Kasumi-1 (cell line): ENCODE results near the gene SLC25A42.
"Not testable (repeated sequence)": the region's sequence is repeated elsewhere in the genome, so short reads cannot be mapped to it uniquely, and the experiment has no call there.

Source experiments
- DNase-seq, 2 experiments: peaks; one replicate each; lab custom pipeline; 2025; lab: John Stamatoyannopoulos, UW

SLC25A42 gene

GRCh38 chr19:19134687-19135158 lies 70.9 kb downstream of the SLC25A42 start:
- DNase-seq: no peak

- DNase-seq: not testable (repeated sequence)
These were observed 71.9 kb downstream of the SLC25A42 start for GRCh38 chr19:19135713-19136112.

GRCh38 chr19:19137556-19138108 lies 73.8 kb downstream of the SLC25A42 start:
- no peak for DNase-seq

GRCh38 chr19:19138109-19138981 lies 74.6 kb downstream of the SLC25A42 start, which contains the start of gene TMEM161A:
Gene TMEM161A, minus strand, starts transcription at chr19:19138478. Its CDS starts 50 bp downstream, at chr19:19138428.
- DNase-seq: peak; percentile 98

- no peak for DNase-seq
These were observed 76.1 kb downstream of the SLC25A42 start for GRCh38 chr19:19139876-19140229.

GRCh38 chr19:19140476-19140875 lies 76.7 kb downstream of the SLC25A42 start:
- DNase-seq: no peak

GRCh38 chr19:19142347-19142746 lies 78.6 kb downstream of the SLC25A42 start:
- DNase-seq: no peak

- DNase-seq: no peak
These were observed 81.5 kb downstream of the SLC25A42 start for GRCh38 chr19:19145281-19145680.

GRCh38 chr19:19145684-19146608 lies 82.2 kb downstream of the SLC25A42 start:
- DNase-seq: peak; percentile 21 to 26

- no peak for DNase-seq
These were observed 83.1 kb downstream of the SLC25A42 start for GRCh38 chr19:19146865-19147264.

- DNase-seq: no peak
These were observed 83.5 kb downstream of the SLC25A42 start for GRCh38 chr19:19147344-19147743.

GRCh38 chr19:19148504-19148903 lies 84.7 kb downstream of the SLC25A42 start:
- DNase-seq: not testable (repeated sequence)

- DNase-seq: no peak
These were observed 85.6 kb downstream of the SLC25A42 start for GRCh38 chr19:19149435-19149834.

- no peak for DNase-seq
These were observed 87.6 kb downstream of the SLC25A42 start for GRCh38 chr19:19151418-19151817.

- DNase-seq: no peak
These were observed 89.0 kb downstream of the SLC25A42 start for GRCh38 chr19:19152668-19153384.

- no peak for DNase-seq
These were observed 91.1 kb downstream of the SLC25A42 start for GRCh38 chr19:19154768-19155494.

GRCh38 chr19:19155495-19156219 lies 91.9 kb downstream of the SLC25A42 start:
- DNase-seq: no peak

GRCh38 chr19:19157808-19158207 lies 94.0 kb downstream of the SLC25A42 start:
- DNase-seq: no peak

- DNase-seq: no peak
These were observed 95.7 kb downstream of the SLC25A42 start for GRCh38 chr19:19159534-19159933.

- no peak for DNase-seq
These were observed 96.8 kb downstream of the SLC25A42 start for GRCh38 chr19:19160461-19161035.
